Posterior cingulate gyrus (tissue), 11 donors: ENCODE measurements around the gene GRB14.
A peak's percentile ranks its signal among the peaks of the same experiment; 100 is the strongest.

Experiments used
- DNase-seq, 10 donors: peaks; one replicate each; pipeline versions ENCODE4 v3.0.0 to v3.0.0-alpha.2; 2020 to 2021; ENCODE audit warnings: mixed read lengths in 3 of 10
- intact Hi-C: fragments of 100-400 bp; cut with DNase I; formaldehyde crosslinking; loops from one replicate; pipeline ENCODE4 v1.15.1; 2023

Gene GRB14

DNA sequence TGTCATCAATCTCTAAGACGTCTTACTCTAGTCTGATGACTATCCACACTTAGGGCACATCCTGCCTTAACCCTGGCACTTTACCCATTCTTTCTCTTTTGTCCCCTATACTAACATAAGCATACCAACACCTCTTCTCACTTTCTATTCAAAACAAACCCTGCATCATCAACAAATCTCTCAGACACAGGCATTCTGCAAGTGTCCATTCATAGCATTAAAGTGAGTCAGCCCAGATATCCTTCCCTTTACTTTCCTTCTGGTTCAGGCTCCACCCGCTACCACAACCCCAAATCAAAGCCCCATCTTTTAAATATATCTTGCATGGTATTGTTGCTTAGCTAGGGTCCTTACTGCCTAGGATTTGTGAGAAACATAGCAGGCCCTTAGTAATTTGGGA, 3.8 kb downstream of the GRB14 start:
- intact Hi-C loops, result no loop called here
- no peak for DNase-seq

DNA sequence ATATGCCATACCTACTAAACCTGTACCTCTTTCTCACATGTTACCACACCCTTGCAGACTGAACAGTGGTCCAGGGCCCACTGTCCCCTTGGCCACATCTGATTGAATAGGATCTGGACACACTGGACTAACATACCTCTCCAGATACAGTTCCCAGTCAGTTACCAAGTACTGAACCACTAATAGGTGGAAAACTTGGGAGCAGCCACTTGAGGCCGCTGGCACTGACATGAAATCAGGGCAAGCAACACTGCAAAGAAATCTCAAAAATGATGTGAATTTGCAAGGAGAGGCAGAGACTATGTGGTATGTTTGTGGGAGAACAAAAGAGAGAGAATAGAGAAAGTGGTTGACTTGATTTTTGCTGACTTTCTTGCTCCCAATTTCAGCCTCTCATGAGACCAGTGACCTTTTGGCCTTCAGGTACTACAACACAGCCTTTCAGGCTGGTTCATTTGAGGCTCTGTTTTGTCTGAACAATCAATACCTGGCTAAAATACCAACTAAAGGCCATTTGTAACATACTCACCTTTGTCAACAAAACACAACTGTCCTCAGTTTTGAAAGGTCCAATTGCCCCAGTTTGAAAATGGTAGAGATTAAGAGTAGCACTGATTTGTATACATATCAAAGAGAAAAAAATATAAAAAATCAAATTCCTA, 7.8 kb downstream of the GRB14 start:
- DNase-seq, result peak in 1 of 10 donors; percentile 50
- intact Hi-C loops, result no loop called here

DNA sequence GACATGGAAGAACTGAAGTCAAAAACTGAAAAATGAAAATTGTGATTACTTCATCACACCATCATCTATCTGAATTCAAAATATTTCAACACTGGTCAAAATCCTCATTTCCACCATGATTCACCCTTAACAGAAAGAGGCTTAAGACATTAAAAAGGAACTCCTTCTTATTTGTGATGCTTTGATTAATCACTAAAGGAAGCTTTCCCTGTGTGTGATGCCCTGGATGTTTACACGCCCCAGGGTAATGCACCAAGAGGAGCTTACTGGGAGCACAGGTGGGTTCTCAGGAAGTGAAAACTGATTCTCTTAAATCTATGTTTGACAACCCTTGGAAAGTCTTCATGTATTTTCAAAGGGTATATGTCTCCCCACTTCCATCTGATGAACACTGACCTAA, 11.5 kb downstream of the GRB14 start:
- no peak for DNase-seq
- intact Hi-C loops, result no loop called here

DNA sequence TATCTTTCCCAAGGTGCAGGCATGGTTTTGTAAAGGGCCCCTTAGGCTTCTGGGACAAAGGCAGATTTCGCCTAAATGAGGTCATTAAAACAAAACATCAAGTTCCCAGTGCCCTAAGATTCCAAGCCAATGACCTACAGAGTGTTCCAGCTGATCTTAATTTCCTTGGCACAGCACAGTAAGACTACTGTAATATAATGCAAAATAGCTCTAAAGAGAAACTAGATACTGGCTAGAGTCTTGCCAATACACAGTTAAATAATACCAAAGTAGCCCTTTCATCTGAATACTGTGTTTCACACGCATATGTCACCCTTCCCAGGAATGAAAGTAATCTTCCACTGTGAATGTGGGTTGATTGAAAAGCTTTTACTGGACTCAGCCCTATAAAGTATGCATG, 14.7 kb downstream of the GRB14 start:
- intact Hi-C loops, result no loop called here
- no peak for DNase-seq

DNA sequence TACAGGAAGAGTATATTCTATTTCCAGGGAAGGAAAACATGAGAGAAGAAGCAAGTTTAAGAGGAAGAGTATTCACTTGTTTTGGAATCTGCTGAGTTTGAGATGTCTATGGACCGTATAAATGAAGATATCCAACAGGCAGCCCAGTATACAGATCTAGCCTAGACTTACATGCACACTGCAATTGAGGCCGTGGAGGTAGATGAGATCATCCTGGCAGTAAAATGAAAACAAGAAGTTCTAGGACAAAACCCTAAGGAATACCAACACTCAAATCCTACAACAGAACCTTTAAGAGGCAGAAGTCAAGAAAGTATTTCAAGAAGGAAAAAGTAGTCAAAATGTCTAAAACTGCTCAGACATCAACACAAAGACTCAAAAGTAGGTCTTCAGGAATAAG, 16.0 kb downstream of the GRB14 start:
- intact Hi-C loops, result no loop called here
- no peak for DNase-seq

DNA sequence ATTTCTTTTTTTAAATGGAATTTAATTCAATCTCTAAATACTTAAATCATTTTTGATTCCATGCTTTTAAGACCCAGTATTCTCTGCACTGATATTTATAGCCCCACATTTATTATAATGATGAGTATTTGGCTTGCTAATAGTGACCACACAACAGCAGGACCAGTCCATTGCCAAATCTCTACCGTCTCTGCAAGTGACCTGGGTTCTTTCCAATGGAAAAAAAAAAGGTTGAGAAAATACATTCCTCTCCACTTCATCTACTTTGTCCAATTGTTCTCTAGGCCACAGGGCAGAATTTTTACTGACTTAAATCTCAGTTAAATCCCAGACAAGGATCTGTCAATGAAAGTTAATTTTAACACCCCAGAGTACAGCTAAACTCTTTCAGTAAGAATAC, 20.5 kb downstream of the GRB14 start:
- DNase-seq, result no peak
- intact Hi-C loops, result no loop called here

DNA sequence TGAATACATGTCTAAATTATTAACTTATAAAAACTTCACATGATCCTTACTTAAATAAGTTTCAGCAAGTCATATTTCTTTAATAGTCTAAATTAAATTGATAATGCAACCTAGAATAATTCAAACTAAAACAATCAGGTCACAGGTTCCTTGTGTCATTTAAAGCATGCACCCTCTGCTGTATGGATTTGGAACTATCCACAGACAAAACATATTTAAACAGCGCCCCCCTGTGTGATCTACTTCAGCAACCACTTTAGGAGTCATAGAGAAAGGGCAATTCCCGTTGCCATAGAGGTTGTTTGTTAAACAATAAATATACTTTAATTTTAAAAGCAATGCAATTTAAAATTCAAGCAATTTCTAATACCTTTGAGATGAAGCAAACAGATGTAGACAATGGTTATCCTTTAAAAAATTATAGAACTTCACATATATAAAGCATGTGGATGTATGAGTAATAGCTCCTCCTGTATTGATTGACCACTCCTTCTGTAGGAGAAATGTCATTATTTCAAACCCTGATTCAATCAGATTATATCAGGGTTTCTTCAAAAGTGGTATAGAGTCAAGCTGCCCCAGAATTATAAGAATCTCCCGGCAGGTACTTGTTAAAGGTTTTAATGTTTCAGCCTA, 21.2 kb downstream of the GRB14 start:
- intact Hi-C loops, result no loop called here
- DNase-seq, result no peak

DNA sequence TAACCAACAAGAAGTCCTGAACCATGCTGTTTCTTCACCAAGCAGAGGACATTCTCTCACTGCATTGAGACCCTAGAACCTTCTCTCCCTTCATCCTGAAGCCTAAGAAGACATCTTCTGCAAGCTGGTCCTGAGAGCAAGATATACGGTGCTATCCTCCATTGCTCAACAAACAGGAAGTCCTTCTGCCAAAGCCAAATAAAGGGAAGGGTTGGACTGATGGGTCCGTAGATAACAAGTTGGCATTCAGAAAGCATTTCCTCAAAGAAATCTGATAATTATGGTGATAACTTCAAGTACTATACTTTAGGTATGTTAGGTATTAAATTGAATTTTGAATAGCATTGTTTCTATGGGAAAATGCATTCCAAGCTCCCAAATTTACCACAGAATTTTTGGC, 23.3 kb downstream of the GRB14 start:
- intact Hi-C loops, result no loop called here
- DNase-seq, result no peak

DNA sequence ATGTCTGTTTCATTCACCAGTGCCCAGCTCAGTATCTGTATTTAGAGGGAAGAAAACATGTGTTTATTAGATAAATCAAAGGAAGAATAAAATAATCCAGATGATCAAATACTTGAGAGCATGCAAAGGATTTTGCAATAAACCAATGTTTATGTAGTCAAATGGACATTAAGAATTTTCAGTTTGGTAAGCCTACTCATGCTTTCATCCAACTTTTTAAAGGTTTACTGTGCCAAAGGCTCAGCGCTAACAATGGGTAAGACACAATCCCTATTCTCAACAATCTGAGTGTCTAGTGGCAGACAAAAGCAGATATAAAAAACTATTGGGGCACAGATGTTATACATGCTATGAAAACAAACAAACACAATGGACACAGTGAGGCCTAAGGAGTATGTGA, 26.3 kb downstream of the GRB14 start:
- intact Hi-C loops, result no loop called here
- DNase-seq, result no peak

DNA sequence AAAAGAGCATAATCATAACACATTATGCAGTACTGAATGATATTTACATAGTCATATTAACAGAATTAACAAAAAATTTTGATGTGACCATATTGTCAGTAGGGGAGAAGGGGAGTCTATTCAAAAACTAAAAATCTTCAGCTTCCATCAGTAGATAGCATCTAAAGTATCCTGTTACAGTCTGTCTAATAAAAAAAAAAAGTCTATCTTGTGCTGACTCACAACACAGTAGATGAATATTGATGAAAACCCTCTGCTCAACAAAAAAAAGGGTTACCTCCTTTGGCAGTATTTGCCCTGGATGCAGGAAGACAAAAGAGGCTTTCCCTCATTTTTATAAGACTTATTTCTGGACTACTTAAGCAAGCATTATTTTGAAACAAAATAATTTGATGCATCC, 27.3 kb downstream of the GRB14 start:
- intact Hi-C loops, result no loop called here
- DNase-seq, result no peak

DNA sequence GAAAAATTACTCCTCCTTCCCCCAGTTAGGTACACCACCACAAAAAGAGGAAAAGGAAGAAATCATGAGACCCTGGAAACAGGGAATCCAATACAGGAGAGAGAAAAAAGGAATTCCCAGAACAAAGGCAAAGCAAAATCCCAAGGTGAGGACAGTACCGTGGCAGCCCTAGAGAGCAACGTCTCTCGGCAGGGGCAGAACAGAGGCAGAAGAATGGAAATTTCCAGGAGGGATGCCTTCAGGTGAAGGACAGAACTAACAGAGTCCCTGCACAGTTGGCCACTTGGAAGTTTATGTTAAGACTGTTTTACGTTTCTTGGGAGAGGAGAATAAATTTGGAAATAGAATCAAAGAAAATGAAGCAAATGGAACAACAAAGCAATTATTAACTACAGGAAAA, 27.7 kb downstream of the GRB14 start:
- intact Hi-C loops, result no loop called here

DNA sequence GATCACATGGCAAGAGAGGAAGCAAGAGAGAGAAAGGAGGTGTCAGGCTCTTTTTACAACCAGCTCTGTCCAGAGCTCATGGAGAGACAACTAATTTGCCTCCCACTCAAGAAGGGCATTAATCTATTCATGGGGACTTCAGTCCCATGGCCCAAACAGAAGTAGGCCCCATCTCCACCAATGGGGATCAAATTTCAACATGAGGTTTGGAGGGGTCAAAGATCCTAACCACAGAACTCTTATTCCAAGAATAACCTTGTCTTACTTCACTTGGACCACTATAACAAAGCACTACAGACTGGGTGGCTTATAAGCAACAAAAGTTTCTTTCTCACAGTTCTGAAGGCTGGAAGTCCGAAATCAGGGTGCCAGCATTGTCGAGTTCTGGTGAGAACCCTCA, 31.8 kb downstream of the GRB14 start:
- DNase-seq, result no peak
- intact Hi-C loops, result no loop called here

More for the DNA sequence above, 27.7 kb downstream of the GRB14 start:
- DNase-seq, result no peak

DNA sequence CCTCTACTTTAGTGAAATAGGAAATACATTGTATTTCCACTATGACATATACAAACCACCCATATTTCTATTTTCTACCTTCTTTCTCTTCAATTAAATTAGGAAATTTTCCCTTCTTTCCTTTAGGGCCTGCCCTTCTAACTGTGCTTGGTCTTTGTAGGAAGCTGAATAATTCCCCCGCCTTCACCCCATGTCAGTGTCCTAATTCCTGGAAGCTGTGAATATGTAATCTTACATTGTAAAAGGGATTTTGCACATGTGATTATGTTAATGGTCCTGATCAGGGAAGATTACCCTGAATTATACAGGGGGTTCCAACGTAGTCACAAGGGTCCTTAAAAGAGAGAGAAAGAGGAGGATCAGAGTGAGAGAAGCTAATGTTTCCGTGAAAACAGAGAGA, 40.2 kb downstream of the GRB14 start:
- DNase-seq, result no peak
- intact Hi-C loops, result no loop called here

DNA sequence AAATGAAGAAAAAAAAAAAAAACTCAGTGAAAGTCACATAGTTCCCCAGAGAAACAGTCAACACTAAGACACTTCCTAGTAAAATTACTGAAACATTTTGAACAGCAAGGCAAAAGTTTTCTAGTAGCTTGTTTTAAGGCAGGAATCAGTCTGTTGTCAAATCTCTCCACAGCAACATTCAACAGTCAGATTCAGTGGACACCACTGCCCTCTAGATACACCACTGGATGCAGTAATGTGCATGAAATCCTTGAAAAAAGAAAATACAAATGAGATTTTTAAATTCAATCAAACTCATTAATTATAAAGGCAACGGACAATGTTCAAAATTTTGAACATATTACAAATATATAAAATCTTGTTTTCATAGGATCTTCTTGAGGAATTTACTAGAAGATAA, 46.4 kb downstream of the GRB14 start:
- intact Hi-C loops, result no loop called here
- DNase-seq, result no peak

DNA sequence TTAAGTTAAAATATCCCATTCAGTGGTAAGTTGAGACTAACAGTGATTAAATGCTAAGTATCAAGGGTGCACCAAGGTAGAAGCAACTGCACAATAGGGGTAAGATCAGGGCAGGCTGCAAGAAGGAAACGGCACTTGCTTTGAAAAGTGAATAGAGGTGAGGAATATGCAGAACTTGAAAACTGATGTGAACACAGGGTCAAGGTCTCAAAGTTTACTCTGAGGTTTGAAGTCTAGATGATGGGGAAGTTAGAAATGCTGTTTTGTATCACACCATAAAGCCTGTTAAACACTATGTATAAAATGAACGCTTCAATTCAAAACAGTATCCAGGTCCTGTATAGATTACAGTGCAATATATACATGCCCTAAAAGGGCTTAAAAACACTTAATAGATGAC, 50.8 kb downstream of the GRB14 start:
- intact Hi-C loops, result no loop called here

DNA sequence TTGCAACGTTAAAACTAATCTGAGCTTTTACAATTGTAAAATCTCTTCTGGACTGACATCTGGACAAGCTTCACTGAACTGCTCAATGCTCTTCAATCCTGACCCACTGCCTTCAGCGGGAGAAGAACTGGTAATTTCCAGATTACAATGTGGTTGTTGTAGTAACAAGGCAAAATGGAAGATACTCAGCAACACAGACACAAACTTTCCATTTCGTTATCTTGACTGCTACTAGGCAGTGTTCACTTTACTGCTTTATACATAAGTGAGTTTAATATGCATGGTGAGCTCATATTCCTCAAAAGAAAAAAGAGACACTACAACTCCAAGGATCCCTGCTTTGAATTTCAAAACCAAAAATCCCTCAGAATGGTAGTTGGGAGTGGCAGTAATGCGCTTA, 51.9 kb downstream of the GRB14 start:
- intact Hi-C loops, result no loop called here
- no peak for DNase-seq

More for the DNA sequence above, 50.8 kb downstream of the GRB14 start:
- no peak for DNase-seq

DNA sequence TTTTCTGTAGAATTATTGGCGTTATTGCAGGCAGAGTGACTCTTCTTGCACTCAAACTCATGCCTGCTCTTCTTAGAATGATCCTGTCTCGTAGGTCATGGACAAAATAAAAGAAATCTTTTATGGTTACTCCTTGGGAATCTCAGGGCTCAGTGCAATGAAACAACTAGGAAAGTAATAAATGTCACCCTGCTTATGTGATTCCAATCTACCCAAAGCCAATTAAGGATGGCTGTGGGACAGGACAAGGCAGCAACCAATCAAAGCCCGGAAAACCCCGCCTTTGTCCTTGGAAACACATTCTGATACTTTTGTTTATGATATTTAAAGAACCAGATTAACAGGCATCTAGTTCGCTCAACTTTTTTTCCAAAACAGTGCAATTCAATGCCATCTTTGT, 53.0 kb downstream of the GRB14 start:
- no peak for DNase-seq
- intact Hi-C loops, result no loop called here

DNA sequence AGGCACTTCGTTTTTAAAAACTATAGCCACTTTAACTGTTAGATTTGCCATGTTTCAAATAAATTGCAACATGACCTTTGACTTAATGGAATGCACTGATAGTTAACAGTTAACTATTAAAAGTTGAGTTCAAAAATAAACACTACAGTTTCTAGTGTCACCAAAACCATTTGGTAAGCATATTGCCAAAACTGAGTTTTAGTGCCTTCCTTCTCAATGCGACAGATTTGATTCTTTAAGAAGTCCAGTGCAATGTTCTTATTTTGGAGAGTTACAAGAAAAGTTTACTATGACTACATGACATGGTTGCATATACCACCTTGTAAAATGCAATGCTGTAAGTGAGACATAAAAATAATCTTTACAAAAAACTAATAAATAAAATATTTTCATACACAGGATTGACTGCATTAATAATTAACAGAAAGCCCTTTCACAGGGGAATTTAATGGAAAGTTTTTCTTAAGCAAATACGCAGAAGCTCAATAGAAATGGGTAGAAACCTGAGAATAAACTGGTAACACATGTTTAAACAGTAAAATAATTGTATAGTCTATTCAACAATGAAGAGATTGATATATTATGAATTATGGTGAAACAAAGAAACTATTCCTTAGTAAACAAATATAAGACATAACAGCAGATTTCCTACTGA, 53.8 kb downstream of the GRB14 start:
- no peak for DNase-seq
- intact Hi-C loops, result no loop called here

DNA sequence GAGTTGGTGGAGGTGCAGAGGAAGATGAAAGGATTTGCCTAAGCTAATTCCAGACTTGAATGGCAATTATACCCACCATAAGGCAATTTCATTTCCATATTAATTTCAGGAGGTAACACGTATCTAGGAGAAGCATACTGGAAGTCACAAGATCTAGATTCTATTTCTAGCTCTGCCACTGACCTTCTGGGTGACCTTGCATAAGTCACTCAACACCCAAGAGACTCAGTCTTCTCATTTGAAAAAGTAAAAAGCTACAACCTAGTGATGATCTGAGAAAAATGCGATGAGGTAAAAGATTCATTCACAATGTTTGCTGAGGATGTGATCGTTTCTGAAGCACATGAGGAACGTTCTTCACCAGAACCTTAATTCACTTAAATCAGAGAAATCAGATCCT, 55.9 kb downstream of the GRB14 start:
- intact Hi-C loops, result no loop called here
- no peak for DNase-seq

DNA sequence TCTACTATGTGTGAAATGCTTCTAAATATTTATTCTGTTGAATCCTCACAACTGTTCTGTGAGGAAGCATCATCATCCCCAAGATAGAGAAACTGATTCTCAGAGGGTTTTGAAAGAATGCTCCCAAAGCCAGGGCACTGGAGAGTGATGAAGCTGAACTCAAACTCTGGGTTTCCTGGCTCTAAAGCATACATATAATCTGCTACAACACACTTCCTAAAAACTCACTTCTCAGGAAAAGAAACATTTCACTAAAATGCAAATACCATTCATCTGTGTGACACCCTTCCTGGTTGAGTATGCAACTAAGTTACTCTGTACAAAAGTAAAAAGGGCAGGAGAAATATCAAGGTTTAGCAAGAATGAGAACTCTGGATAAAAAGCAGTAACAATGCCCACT, 58.6 kb downstream of the GRB14 start:
- intact Hi-C loops, result no loop called here
- no peak for DNase-seq

DNA sequence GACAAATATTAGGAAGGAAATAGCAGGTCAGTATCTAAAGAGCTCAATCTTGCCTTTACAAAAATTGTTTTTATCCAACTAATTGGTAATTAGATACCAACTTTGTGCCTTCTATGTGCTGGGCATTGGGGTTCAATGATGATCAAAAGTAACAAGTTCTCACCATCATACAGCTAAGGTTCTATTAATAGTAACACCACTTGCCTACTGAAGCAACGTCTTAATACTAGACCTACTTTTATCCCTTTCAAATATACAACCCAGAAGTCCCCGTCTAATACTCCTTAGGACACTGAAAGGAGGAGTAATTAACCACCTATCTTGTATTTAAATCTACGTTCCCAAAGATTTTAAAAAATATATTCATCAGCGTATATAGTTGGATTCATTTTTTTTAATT, 59.3 kb downstream of the GRB14 start:
- intact Hi-C loops, result loop anchor here (2.0 kb wide), 1 partner anchor 155 kb away; no protein-coding TSS in a partner anchor
- no peak for DNase-seq

DNA sequence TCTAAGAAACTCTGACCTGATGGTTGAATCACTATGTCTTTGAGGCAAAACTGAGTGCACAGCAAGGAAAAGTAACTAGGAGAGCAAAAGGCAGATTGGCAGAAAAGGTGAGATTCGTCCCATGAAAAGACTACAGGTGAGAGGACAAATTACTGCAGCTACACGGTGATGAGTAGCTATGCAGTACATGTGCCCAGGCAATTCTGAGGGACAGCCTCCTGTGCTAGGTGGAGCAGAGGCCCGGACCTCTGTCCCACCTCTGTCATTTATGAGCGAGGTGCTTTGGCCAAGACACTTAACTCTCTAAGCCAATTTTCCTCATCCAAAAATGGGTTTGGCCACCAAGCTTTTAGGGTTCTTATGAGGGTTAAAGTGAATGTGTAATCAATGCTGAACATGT, 59.9 kb downstream of the GRB14 start:
- no peak for DNase-seq
- intact Hi-C loops, result loop anchor here (2.0 kb wide), 1 partner anchor 155 kb away; no protein-coding TSS in a partner anchor
